Dermis microvascular lymphatic vessel endothelial cell (primary cell): ENCODE measurements around the gene REV3L. TPM values are rescaled to one million over a fixed set of nuclear protein-coding genes. Genes with fewer than 3 reads are reported as not detected.
"Not testable (repeated sequence)": the region's sequence is repeated elsewhere in the genome, so short reads cannot be mapped to it uniquely, and the experiment has no call there.

ENCODE experiments used
- DNase-seq, 2 donors: peaks; one replicate each; pipeline versions ENCODE4 v3.0.0 to v3.0.0-alpha.2; 2010; ENCODE audit warnings: low read depth in 2 of 2
- total RNA-seq: library from RNA; depleted of rRNA; stranded (reverse); fragments of >200 nt; gene quantifications from 2 replicates; pipeline ENCODE4 v1.2.1, GENCODE V29; 2014

The REV3L gene
- total RNA-seq, 1 donor from 2014 or later, result 15.8 TPM

DNA sequence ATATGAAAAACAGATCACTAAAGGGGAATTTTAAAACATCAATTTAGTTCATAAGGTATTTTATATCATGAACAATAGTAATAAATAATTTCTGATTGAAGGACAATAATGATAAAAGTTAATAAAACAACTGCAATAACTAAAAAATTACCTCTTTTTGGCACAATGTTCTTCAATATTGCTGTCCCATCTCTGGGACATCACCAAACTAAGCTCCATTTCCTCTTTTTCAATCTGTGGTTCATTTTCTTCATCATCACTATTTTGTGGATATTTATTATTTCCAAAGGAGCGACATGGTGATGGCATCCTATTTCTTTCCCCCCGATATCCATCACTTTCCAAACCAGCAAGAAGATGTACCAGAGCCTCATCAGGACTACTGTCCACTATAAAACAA is 103.2 kb downstream of the REV3L start:
- DNase-seq, result no peak

DNA sequence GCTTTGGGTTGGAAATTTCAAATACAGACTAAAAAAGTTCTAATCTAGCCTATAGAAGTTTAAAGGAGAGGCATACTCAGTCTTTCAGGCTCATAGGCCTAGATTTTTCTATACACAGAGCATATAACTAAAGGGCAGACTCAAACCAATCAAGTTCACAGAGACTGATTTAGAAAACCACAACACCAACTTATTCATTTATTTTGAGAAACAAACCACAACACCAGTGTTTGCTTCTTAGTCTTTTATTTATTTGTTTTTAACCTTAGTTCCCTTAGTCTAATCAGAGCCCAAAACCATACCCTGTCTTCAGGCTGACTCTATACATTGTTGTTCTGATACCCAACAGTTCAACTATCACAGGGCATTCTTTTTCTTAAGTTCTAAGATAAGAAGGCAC is 103.7 kb downstream of the REV3L start:
- DNase-seq, result no peak

DNA sequence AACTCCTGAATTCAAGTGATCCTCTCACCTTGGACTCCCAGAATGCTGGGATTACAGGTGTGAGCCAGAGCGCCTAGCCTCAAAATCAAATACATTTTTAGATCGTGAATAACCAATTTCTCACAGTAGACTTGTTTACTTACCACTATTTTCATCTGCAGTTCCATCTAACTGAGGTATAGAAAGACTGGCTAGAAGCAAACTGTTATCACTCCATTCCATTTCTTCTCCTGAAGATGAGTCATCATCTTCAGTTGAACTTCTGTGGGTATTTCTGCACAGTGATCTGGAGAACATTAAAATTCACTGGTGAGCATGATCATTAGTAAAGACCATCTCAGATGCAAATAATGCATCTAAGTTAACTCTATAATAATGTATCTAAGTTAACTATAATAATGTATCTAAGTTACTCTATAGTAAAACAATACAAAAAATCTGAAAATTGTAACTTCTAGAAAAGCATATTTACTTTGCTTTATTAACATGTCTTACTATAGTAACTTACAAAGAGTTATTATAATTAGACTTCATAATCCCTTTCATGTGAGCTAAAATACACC is 105.4 kb downstream of the REV3L start:
- no peak for DNase-seq

DNA sequence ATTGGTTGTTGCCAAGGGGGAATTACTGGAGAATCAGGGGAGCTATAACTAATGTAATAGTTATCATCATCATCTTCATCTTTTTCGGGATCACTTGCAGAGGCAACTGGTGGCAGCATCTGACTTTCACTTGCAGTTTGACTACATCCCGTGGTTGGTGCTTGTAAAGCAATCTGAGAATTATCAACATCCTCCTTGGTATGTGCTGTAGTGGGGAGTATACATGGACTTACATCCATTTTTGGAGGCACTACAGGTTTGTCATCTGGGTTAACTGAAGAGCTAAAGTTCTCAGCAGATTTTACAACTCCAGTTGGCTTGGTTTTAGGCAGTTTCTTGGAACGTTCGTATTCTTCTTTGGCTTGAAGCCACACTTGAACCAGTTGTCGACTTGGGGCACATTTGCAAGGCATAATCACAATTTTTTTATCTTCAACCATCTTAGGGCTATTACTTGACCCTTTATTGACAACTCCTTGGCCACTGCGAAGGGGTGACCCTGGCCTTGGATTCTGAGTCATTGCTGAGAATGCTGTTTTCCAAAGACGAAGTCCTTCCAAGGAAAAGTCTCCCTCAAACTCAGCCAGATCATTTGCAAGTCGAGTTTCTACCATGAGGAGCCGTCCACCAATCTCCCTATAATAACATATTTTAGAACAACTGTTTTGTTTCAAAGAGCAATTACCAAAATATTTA is 115.5 kb downstream of the REV3L start:
- no peak for DNase-seq

DNA sequence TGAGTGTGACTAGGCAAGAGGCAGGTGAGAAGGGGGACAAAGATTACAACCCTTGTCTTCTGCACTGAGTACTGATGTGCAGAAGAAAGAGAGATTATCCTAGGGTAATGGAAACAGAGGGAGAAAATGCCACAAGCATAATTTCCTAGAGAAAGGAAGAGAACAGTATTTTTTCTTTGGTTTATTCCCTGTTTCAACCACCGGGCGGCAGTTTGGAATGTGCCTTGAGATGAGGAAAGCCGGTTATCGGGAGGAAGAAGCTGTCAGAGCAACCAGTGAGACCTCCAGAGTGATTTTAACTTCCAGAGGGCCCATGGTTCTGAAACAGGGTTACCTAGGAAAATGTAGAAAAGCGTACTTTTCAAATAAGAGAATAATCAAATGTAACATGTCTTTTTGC is 121.4 kb downstream of the REV3L start:
- peak; percentile 20 to 43 for DNase-seq

DNA sequence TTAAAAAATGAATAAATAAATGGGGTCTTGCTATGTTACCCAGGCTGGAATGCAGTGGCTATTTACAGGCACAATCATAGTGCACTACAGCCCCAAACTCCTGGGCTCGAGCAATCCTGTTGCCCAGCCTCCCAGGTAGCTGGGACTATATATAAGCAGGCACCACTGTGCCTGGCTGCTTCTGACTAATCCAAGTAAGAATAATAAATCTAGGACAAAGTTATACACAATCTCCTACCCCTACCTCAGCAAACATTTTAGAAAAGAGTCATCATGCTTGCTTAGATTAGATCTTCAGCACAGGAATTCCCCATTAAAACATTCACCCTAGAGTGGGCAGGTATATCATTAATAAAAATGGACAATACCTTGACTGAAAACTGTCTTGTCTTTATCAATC is 124.6 kb downstream of the REV3L start:
- DNase-seq, result no peak

DNA sequence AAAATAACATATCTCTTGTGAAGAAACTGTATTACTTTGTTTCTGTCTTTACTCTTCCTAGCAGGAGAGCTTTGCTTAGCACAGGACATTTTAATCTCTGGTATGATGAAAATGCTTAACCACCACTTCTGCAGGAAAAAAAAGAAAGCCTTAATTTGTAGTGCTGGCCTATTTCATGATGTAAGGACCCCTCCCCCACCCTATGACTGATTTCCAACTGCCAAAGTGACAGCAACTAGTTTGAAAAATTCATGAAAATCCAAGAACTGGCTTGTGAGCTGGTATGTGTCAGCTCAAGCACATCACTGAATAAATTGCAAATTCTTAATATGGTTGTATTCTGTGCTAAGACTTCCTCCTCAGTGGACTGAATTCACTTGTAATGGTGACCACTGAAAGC is 125.3 kb downstream of the REV3L start:
- DNase-seq, result no peak

DNA sequence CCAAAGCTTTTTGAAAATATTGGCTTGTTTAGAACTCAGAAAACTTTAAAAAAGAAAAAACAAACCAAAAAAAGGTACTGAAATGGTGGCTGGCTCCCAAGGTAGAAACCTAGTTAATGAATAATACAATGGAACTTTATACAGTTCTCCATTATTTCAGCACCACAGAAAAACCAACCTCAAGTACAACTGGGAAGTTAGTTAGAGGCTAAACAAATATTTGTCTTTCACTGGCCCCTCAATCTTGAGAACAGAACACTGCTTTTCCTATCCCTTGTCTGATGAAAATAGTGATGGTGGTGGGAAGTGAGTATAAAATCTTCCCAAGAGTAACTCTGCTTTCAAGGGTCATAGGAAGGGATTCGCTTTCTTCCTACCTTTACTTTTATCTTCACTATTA is 126.5 kb downstream of the REV3L start:
- no peak for DNase-seq

DNA sequence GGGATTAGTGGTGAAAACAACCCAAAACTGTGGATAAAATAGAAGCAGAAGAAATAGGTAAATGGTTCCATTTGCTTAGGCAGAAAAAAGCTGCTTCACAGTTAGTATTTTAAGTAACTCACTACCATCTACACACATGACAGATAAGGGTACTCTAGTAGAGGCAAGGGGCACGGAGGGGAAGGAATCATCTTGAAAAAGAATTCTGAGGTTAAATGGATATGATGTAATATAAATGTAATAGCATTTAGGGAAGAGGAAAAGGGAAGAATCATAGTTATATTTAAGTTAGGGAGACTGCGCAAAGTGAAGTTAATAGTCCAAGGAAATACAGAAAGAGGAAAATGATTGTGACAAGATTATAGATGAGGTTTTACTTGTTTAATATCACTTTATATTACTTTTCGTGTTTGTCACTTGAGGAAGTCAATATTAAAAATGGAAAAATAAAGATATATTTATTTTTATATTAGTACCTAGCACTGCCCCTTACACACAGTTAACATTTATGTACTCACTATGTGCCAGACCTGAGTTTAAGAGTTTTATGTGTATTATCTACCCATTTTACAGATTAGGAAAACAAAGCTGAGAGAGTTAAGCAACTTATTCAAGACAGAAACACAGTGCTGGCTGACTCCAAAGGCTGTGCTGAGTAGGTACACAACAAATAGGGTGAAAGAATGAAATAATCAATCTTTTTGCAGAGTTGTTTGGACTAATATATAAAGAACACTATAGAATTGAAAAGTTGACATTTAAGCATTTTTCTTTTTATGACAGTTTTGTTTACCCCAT is 128.1 kb downstream of the REV3L start:
- no peak for DNase-seq

DNA sequence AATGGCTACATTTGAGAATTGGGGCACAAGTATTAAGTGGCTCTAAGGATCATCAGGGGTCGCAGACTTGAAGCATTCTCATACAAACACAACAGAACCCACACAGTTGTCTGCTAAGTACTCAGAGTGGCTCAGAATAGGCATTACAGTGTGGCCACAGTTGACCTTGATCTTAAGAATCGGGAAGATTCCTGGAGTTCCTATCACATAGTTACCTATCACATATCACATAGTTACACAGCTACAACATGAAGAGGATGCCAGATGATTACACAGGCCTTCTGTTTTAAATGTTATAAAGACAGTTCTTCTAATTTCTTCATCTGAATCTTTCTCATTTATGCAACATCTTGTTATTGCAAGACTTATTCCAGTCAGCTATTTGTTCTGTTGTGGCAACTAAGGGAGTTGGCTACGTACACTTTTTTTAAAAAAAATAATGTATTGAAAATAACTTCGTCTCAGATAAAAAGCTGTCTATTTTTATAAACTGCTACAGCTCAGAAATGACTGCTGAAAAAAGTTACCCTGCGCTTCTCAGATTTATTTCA is 129.0 kb downstream of the REV3L start:
- no peak for DNase-seq

DNA sequence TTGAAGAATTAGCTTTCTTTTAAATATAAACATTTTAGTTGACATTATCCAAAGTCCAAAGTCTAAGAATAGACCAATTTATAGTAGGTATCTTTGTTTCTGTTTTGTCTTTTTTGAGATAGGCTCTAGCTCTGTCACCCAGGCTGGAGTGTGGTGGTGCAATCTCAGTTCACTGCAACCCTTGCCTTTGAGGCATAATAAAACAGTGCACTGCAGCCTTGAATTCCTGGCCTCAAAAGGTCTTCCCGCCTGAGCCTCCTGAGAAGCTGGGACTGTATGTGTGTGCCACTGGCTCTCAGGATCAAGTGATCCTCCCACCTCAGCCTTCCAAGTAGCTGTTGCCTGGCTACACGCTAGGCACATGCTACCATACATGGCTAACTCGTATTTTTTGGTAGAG is 135.4 kb downstream of the REV3L start:
- no peak for DNase-seq

DNA sequence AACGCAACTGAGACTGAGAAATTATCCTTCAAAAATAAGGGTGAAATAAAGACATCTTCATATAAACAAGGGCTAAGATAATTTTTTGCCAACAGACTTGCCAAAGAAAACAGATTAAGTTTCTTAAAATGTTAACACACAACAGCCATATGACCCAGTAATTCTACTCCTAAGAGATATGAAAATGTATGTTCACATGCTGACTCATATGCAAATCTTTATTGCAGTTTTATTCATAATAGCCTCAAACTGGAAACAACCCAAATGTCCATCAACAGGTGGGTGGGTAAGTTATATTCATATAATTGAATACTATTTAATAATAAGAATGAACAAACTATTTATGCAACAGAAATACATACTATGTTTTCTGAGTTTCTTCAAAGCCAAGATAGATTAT is 140.1 kb downstream of the REV3L start:
- no peak for DNase-seq

DNA sequence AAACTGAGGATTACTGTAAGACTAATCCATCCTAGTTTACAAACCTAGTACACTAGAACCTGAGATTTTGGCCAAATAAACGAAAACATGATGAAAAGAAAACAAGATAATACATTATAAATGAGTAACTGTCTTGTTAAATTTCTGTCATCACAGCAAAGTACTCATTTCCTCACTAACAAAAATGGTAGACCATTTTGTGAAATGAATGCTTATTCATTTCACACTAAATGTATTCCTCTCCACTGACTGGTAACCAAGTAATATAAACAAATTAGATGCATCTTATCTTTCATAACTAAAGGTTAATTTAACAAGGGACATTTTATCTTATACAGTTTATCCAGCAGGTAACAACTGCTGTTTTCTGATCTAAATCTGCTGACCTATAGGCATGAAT is 143.7 kb downstream of the REV3L start:
- DNase-seq, result no peak

DNA sequence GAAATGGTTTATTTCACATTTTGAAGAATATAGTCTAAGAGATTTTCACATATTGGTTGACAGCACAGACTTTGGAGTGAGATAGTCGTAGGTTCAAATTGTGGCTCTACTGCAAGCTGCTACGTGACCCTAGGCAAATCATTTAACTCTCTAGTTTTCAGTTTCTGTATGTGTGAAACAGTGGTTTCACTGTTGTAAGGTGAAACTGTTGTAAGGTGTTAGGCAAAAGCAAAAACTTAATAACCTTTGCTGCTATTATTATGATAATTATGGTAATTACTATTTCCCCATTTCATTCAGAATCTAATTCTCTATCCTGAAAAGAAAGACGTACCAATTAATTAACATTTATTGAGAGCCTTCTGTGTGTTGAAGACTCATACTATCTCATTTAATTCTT is 144.2 kb downstream of the REV3L start:
- DNase-seq, result no peak

DNA sequence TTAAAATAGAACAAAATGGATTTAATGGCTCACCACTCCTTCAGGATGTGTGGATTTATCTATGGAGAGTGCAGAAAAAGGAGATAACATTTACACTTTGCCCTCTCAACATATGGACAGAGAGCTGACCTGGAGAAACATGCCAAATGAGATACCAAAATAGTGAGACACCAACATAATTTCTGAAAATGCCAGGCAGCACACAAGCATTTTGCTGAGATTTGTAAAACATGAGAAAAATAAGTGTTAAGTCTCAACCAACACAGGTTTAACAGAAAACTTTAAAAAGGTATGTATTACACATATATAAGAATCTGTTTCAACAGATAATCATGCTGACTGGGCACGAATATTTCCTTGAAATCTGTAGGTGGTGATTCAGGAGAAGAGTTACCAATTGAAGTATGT is 145.2 kb downstream of the REV3L start:
- DNase-seq, result no peak

DNA sequence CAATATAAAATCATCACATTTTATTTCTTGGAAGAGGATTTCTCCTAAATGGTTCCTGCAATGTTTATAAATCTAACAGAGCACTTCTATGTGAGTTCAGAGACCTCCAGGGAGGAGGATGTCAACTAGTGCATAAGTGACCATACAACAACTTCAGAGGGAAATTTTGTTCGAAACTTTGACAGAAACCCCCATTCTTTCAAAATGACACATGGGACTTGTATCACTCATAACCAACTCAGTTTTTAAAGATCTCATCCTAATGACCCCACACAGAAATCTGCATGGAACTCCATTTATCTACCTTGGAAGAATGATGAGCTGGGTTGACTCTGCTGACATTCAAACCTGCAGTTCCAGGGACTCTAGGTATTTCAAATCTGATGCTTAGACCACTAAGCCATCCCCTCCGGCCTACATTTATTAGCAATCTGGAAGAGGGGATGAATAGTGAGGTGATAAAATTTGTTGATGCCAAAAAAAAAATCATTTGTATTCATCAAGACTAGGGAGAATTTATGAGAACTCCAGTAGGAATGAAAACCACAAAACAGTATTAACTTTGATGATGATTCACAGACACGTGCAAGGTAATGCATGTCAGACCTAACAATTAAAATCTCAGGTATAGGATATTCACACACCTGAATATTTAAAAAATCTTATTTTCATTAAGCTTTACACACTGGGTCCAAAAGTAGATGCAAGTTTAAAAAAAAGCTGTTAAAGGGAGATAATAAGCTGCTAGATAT is 153.0 kb downstream of the REV3L start:
- DNase-seq, result no peak

DNA sequence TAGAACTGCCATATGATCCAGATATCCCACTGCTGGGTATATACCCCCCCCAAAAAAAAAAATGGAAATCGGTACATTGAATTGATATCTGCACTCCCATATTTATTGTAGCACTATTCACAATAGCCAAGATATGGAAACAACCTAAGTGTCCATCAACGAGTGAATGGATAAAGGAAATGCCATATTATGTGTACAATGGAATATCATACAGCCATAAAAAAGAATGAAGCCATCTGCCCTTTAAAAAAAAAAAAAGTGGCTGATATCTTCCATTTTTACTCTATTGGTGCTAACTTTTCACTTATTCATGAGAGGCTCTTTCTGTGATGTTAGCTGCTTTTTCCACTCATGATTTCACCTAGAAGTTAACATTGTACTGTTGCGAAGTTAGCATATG is 156.5 kb downstream of the REV3L start:
- no peak for DNase-seq

DNA sequence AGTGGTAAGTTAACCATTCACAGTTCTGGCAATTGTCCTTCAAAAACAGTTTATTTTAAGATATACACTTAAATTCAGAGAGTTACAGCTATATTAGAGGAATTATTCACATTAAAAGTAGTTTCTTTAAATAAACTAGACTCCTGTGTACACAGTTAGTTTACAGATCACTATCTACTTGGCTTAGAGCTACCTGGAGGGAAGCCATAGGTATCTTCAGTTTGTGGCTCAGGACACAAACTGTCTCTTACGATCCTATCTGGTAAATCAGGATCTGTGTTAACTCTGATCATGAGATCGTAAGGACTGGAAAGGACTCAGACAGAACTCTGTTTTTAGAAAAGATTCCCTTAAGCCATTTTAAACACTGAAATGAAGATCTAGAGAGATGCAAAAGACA is 160.9 kb downstream of the REV3L start:
- DNase-seq, result no peak

DNA sequence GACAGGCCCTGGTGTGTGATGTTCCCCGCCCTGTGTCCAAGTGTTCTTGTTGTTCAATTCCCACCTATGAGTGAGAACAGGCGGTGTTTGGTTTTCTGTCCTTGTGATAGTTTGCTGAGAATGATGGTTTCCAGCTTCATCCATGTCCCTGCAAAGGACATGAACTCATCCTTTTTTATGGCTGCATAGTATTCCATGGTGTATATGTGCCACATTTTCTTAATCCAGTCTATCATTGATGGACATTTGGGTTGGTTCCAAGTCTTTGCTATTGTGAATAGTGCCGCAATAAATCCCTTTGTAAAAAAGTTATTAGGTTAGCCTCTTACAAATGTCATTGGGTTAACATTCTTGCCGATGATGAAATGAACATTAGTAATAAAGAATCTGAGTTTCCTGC is 175.1 kb downstream of the REV3L start:
- not testable (repeated sequence) for DNase-seq

DNA sequence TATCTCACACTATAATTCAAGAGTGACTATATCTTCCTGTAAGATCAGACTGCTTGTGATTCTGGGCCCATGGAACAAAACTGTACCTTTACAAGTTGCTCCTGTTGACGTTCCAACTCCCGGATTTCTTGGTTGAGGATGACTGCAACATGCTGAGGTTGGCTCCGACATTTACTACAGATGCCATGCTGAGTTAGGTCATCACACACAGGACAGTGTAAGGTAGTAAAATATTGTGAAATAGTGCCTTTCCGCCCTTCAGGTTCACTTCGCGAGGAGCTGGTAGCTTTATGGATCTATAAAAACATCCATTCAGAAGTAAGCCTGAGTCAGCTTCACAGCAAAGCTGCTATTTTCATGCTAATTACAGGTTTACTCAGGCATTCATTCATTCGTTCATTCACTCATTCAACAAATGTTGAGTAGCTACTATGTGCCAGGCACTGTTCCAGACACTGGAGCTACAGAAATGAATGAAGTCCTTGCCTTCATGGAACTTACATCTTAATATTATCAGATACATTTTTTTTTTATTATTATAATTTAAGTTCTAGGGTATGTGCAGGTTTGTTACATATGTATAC is 175.7 kb downstream of the REV3L start:
- DNase-seq, result no peak

DNA sequence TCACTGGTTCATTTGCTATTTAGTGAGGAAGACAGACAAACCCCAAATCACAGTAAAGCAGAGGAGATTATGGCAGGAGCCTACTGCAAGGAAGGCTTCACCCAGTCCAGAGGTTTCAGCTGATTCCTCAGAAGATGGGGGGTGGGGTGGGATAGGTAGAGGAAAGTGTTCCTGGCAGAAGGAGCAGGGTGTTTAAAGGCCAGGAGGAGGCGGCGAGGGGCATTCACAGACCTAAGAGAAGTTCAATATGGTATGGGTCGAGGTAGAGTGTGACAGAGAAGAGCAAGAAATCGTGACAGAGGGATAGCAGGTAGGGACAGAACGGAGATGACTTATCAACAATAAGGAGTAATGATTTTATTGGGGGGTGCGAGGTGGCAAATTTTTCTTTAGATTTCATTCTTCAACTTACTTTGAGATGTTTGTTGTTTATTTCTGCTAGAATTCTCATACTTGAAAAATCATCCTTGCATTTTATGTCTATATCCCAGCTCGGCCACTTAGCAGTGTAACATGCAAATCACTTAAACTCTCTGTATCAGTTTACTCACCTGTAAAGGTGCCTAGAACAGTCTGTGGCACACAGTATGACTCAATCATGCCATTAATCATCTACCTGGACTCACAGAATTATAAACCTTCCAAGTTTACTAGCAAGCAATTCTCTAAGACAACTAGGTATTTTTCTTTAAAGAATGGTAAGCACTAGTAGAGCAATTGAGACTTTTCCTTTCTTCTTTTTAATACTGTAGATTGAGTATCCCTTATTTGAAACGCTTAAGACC is 176.7 kb downstream of the REV3L start:
- DNase-seq, result no peak
